GM12872 (cell line): ENCODE data around the gene PCDHA3.

ENCODE experiments used
- CTCF ChIP-seq: IDR thresholded peaks from 3 replicates; pipeline ENCODE4 v1.5.1; 2011; ENCODE audit warnings: low read depth, mild to moderate bottlenecking, low read length, moderate library complexity; ENCODE audit not compliant: insufficient read depth

Gene PCDHA3

GRCh38 chr5:140794595-140795258, 6.1 kb upstream of the PCDHA3 start, which contains the start of gene PCDHA2:
TSS of gene PCDHA2 (plus strand) at chr5:140794852.
- no peak for TF ChIP-seq CTCF

GRCh38 chr5:140795259-140795641, 5.6 kb upstream of the PCDHA3 start:
- no peak for TF ChIP-seq CTCF

- no peak for TF ChIP-seq CTCF
Observed at GRCh38 chr5:140796718-140797095, 4.2 kb upstream of the PCDHA3 start.

GRCh38 chr5:140801494-140801841, 611 bp downstream of the PCDHA3 start:
- no peak for TF ChIP-seq CTCF

GRCh38 chr5:140802781-140803271, 2.0 kb downstream of the PCDHA3 start:
- TF ChIP-seq CTCF, result no peak

GRCh38 chr5:140806834-140807775, 6.2 kb downstream of the PCDHA3 start, which contains the start of gene PCDHA4:
TSS of gene PCDHA4 (plus strand) at chr5:140807068.
- peak; percentile 42; the same call in 2 of the 3 replicates for TF ChIP-seq CTCF

GRCh38 chr5:140808889-140809291, 8.0 kb downstream of the PCDHA3 start:
- no peak for TF ChIP-seq CTCF
